WTC11 (cell line): Measurements from ENCODE around the gene RPL10A. TPM values are rescaled to one million over a fixed set of nuclear protein-coding genes. Genes with fewer than 3 reads are reported as not detected.

Experiments used
- ATAC-seq: fragments of 200-7000 bp; cut with Tn5 transposase; 2 replicates; pipeline ENCODE4 v1.10.0; 2021; ENCODE audit warnings: mild to moderate bottlenecking, moderate library complexity
- CTCF ChIA-PET: fragments of 300-600 bp; sonication (Branson Sonifier 250); formaldehyde crosslinking; loops from one replicate; lab custom pipeline; 2021; ENCODE audit warnings: antibody characterized with exemption; lab: Charles Lee
- POLR2A ChIA-PET: fragments of 350-600 bp; sonication (Branson Sonifier 250); formaldehyde crosslinking; loops from one replicate; lab custom pipeline; 2021; ENCODE audit warnings: antibody characterized with exemption; lab: Charles Lee
- DNase-seq: peaks from one replicate; pipeline ENCODE4 v3.0.0; 2021; ENCODE audit warnings: low spot score
- H3K27ac Mint-ChIP-seq: 2 replicates; pipeline ENCODE4 v1.8.0; 2021; ENCODE audit warnings: mixed read lengths
- H3K27me3 Mint-ChIP-seq: 2 replicates; pipeline ENCODE4 v1.8.0; 2021; ENCODE audit warnings: low read depth, mild to moderate bottlenecking, moderate library complexity, mixed read lengths
- H3K36me3 Mint-ChIP-seq: 2 replicates; pipeline ENCODE4 v1.8.0; 2021; ENCODE audit warnings: mixed read lengths
- H3K4me1 Mint-ChIP-seq: 2 replicates; pipeline ENCODE4 v1.8.0; 2022; ENCODE audit warnings: mixed read lengths
- H3K4me3 Mint-ChIP-seq: 2 replicates; pipeline ENCODE4 v1.8.0; 2021; ENCODE audit warnings: mild to moderate bottlenecking, moderate library complexity, mixed read lengths
- H3K9me3 Mint-ChIP-seq: 2 replicates; pipeline ENCODE4 v1.8.0; 2021; ENCODE audit warnings: mixed read lengths
- AR ChIP-seq: fragments of 250-450 bp; sonication (Bioruptor Pico); IDR thresholded peaks from 2 replicates; pipeline ENCODE4 v1.9.0; 2021; ENCODE audit warnings: mild to moderate bottlenecking
- ATF1 ChIP-seq: sonication (generic); formaldehyde crosslinking; IDR thresholded peaks from 2 replicates; pipeline ENCODE4 v1.8.1; 2023; ENCODE audit warnings: mild to moderate bottlenecking, moderate library complexity, missing genetic modification reagents
- ATF6 ChIP-seq: sonication (generic); formaldehyde crosslinking; IDR thresholded peaks from 2 replicates; pipeline ENCODE4 v1.8.1; 2023; ENCODE audit warnings: mild to moderate bottlenecking, missing genetic modification reagents
- CREB1 ChIP-seq: sonication (generic); formaldehyde crosslinking; IDR thresholded peaks from 2 replicates; pipeline ENCODE4 v1.8.0; 2023; ENCODE audit warnings: mild to moderate bottlenecking, missing genetic modification reagents
- OVOL2 ChIP-seq: fragments of 250-450 bp; sonication (Bioruptor Pico); IDR thresholded peaks from 2 replicates; pipeline ENCODE4 v1.9.0; 2021; ENCODE audit warnings: mild to moderate bottlenecking, borderline replicate concordance
- PRRX2 ChIP-seq: fragments of 250-450 bp; sonication (Bioruptor Pico); IDR thresholded peaks from 2 replicates; pipeline ENCODE4 v1.8.0; 2021; ENCODE audit warnings: mild to moderate bottlenecking
- RORB ChIP-seq: fragments of 250-450 bp; sonication (Bioruptor Pico); IDR thresholded peaks from 2 replicates; pipeline ENCODE4 v1.9.0; 2021; ENCODE audit warnings: mild to moderate bottlenecking
- SMAD3 ChIP-seq: sonication (generic); formaldehyde crosslinking; IDR thresholded peaks from 2 replicates; pipeline ENCODE4 v1.8.0; 2022; ENCODE audit warnings: missing genetic modification reagents, mild to moderate bottlenecking, borderline replicate concordance
- SMAD4 ChIP-seq: sonication (generic); formaldehyde crosslinking; IDR thresholded peaks from 2 replicates; pipeline ENCODE4 v1.8.0; 2022; ENCODE audit warnings: mild to moderate bottlenecking, missing genetic modification reagents
- USF2 ChIP-seq: sonication (generic); formaldehyde crosslinking; IDR thresholded peaks from 2 replicates; pipeline ENCODE4 v1.8.1; 2023; ENCODE audit warnings: mild to moderate bottlenecking, missing genetic modification reagents, moderate library complexity
- ZNF219 ChIP-seq: sonication (generic); formaldehyde crosslinking; IDR thresholded peaks from 2 replicates; pipeline ENCODE4 v1.8.0; 2023; ENCODE audit warnings: missing genetic modification reagents, mild to moderate bottlenecking, borderline replicate concordance
- ZNF281 ChIP-seq: sonication (generic); formaldehyde crosslinking; IDR thresholded peaks from 2 replicates; pipeline ENCODE4 v1.8.0; 2023; ENCODE audit warnings: mild to moderate bottlenecking, missing genetic modification reagents
- ZNF317 ChIP-seq: sonication (generic); formaldehyde crosslinking; IDR thresholded peaks from 2 replicates; pipeline ENCODE4 v1.8.1; 2023; ENCODE audit warnings: low read depth, mild to moderate bottlenecking, moderate library complexity, missing genetic modification reagents, borderline replicate concordance
- ZNF671 ChIP-seq: fragments of 250-450 bp; sonication (Bioruptor Pico); IDR thresholded peaks from 2 replicates; pipeline ENCODE4 v1.8.0; 2021; ENCODE audit warnings: mild to moderate bottlenecking
- total RNA-seq: library from RNA; stranded (reverse); gene quantifications from 3 replicates; pipeline ENCODE4 v1.2.3, GENCODE V29; 2021
- TF ChIP-seq, protein P1 (sequence below): sonication (generic); formaldehyde crosslinking; conservative IDR thresholded peaks from 2 replicates; pipeline ENCODE4 v1.8.1; 2023; ENCODE audit warnings: mild to moderate bottlenecking, low read depth, missing genetic modification reagents, moderate library complexity

The RPL10A gene
- total RNA-seq, 1 experiment from 2014 or later = 1,829 TPM

DNA sequence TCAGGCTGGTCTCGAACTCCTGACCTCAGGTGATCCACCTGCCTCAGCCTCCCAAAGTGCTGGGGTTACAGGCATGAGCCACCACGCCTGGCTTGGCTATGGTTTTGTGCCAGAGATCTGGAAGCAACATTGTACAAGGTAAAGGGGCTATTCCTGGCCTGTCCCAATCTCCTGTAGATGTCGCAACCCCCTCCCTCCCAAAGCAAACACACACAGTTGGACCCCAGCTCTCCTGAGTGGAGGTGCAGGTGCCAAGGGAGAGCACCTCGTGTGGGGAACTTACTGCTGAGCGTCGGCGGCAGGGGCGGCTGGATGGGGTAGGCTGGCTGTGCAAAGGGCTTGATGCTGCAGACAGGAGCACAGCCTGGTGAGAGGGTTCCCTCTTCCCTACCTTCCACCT, 8.8 kb downstream of the RPL10A start (continued):
- TF ChIP-seq USF2 (CRISPR knock-in tag) = no peak
- no peak for TF ChIP-seq ZNF317 (CRISPR knock-in tag)
- no peak for TF ChIP-seq RORB (CRISPR knock-in tag)
- no peak for TF ChIP-seq PRRX2 (CRISPR knock-in tag)
- TF ChIP-seq SMAD3 (CRISPR knock-in tag) = no peak

DNA sequence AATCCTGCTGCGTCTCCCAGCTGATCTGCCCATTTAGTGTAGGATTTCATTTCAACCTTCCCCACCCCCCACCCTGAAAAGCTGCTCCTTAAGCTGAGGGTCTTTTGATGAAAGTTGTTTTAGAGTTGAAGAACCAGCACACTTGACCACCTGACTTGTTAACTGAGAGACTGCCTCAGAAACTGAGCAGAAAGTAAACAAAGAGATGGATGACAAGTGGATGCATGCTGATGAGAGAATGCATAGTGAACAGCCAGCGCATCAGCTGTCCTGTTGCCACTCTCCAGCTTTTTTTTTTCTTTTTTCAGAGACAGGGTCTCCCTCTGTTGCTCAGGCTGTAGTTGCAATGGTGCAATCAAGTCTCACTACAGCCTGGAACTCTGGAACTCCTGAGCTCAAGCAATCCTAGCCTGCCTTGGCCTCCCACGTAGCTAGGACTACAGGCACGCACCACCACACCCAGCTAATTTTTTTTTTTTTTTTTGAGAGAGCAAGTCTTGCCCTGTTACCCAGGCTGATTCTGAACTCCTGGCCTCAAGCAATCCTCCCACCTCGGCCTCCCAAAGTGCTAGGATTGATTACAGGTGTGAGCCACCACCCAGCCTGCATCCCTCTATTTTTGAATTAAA, 9.5 kb downstream of the RPL10A start:
- H3K27ac Mint-ChIP-seq = no peak overlapping the region
- H3K4me3 Mint-ChIP-seq = no peak overlapping the region
- no peaks in the 10 kb centered on the region for H3K9me3 Mint-ChIP-seq
- DNase-seq (no peak), ATAC-seq (no peak)
- no peaks in the 10 kb centered on the region for H3K27me3 Mint-ChIP-seq
- ChIA-PET CTCF (interaction anchor here (1.1 to 2.3 kb wide), 3 partner anchors 10 to 45 kb away, joined by 3 to 6 read pairs (median 5); partner anchors contain the start of gene RPL10A), POLR2A (interaction anchor here (1.0 to 1.5 kb wide), 3 partner anchors 14 to 20 kb away, joined by 3 to 4 read pairs (median 3); partner anchors contain the start of gene TEAD3)
- peaks cover 13% of the 10 kb centered on the region for H3K4me1 Mint-ChIP-seq
- TF ChIP-seq ATF1 (CRISPR knock-in tag) (no peak), OVOL2 (no peak), ATF6 (CRISPR knock-in tag) (no peak), ZNF281 (no peak), AR (CRISPR knock-in tag) (no peak), ZNF219 (CRISPR knock-in tag) (no peak), ZNF671 (CRISPR knock-in tag) (no peak), SMAD4 (CRISPR knock-in tag) (no peak), CREB1 (CRISPR knock-in tag) (no peak)
- TF ChIP-seq, protein P1, sequence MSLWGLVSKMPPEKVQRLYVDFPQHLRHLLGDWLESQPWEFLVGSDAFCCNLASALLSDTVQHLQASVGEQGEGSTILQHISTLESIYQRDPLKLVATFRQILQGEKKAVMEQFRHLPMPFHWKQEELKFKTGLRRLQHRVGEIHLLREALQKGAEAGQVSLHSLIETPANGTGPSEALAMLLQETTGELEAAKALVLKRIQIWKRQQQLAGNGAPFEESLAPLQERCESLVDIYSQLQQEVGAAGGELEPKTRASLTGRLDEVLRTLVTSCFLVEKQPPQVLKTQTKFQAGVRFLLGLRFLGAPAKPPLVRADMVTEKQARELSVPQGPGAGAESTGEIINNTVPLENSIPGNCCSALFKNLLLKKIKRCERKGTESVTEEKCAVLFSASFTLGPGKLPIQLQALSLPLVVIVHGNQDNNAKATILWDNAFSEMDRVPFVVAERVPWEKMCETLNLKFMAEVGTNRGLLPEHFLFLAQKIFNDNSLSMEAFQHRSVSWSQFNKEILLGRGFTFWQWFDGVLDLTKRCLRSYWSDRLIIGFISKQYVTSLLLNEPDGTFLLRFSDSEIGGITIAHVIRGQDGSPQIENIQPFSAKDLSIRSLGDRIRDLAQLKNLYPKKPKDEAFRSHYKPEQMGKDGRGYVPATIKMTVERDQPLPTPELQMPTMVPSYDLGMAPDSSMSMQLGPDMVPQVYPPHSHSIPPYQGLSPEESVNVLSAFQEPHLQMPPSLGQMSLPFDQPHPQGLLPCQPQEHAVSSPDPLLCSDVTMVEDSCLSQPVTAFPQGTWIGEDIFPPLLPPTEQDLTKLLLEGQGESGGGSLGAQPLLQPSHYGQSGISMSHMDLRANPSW = no peak
- H3K36me3 Mint-ChIP-seq = peaks cover 21% of the 10 kb centered on the region
